NCI-H2107 (cell line): ENCODE results near the gene CSF1R.

Experiments
- DNase-seq: peaks from one replicate; lab custom pipeline; 2025; lab: John Stamatoyannopoulos, UW

Gene CSF1R

DNA sequence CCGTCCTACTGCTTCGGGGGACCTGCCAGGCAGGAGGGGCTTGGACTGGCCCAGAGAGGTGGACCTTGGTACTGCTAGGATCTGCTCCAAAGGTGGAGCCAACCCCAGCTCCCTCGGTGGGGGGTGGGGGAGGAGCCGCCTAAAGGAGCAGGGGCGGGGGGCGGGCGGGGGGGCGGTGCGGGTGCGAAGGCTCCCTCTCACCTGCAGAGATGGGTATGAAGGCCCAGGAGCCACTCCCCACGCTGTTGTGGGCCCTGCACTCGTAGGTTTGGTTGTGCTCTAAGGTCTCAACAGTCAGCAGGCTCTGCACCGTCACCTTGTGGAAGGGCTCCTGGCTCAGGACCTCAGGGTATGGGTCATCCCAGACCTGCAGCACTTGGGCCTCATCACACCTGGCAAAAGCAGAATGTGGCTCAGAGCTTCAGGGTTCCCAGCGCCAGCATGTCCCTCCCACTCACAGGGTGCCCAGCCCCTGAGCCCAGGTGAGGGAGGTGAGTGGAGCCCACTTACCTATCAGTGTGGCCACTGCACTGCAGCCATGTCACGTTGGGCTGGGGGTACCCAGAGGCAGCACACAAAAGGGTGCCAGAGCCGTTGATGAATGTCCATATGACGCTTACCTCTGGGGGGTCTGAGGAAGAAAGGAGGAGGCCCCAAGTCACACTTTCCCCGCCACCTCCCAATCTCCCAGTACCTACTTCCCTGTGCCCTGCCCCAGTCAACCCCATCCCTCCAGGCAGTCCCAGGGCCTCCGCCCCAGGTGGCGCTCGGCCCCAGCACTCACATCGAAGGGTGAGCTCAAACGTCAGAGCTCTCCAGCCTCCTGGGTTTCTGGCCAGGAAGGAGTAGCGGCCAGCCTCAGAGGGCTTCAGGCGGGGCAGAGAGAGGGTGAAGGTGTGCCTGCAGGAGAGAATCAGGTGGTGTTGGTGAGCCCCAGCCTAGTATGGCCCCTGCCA, 16.4 kb downstream of the CSF1R start:
- no peak for DNase-seq

GRCh38 chr5:150068961-150069645, 17.3 kb downstream of the CSF1R start:
- no peak for DNase-seq

- no peak for DNase-seq
Observed at GRCh38 chr5:150068472-150068871, 17.9 kb downstream of the CSF1R start.

GRCh38 chr5:150068071-150068470, 18.3 kb downstream of the CSF1R start:
- DNase-seq = no peak

DNA sequence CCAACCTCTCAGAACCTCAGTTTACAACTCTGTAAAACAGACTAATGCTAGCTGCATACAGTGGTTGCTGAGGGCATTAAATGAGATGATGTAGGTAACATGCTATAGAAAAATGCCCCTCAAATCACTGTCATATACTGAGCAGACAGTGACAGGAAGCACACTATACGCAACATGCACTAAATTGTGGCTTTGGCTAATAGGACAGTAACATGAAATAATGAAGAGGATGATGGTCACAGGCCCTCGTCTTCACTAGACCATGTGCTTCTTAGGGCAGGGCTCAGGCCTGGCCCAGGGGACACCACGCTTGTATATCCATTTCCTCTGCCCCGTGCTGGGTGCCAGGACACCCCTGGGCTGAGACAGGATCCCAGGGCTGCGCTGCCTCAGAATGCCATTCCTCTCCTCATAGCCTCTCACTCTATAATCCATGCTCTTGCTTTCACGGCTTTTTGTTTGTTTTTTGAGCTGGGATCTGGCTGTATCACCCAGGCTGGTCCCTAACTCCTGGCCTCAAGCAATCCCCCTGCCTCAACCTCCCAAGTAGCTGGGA, 18.9 kb downstream of the CSF1R start:
- no peak for DNase-seq

- DNase-seq = no peak
Observed at GRCh38 chr5:150066901-150067396, 19.4 kb downstream of the CSF1R start.

DNA sequence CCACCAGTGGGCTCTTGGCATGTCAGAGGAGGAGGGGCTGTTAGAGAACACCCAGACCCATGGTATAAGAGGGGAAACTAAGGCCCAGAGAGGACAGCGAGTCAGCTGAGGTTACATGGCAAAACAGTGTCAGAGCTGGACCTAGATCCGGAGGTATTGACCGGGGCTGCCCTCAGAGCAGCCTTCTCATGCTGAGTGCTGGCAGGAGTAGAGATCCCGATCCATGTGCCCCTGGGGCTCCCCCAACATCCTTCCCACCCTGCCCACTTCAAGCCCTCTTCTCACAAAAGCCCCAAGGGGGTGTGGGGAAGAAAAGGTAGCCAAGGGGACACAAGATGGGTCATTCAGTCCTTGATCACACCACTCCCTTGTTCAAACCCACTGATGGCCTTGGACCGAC, 19.9 kb downstream of the CSF1R start:
- no peak for DNase-seq

DNA sequence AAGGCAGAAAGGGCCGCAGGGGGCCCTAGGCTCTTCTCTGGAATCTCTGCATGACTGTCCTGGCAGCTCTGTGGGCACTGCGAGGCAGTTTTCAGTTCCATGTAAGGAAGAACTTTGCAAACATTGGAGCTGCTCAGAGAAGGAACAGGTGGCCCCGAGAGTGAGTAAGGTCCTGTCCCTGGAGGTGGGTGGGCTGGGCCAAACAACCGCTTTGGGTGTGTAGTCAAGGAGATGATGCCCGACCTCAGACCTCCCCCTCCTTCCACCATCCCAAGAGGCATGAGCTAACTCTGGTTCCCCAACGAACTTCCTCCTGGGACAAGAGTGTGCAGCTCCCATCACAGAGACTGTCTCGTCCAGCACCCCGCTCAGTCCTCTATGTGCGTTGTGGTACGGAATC, 20.5 kb downstream of the CSF1R start:
- no peak for DNase-seq

DNA sequence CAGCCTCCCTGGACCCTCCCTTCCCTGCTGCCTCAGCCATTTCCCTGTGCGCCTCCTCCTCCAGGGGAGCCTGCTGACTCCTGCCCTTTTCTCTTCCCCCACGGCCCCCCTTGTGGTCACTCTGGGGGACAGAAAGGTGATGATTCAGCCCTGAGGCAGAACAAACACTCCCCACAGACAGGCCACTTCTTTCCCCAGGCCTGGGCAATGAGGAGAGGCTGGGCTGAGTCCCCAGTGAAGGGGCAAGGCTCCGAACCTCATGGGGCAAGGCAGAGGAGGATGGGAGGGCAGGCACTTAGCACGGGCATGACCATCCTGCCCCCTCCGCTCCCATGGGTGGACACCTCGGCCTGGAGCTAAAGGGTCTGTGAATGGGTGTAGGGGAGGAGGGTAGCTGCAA, 21.0 kb downstream of the CSF1R start:
- no peak for DNase-seq

- no peak for DNase-seq
Observed at GRCh38 chr5:150064681-150065220, 21.6 kb downstream of the CSF1R start.

- DNase-seq = no peak
Observed at GRCh38 chr5:150063638-150064037, 22.7 kb downstream of the CSF1R start.

- DNase-seq = no peak
Observed at GRCh38 chr5:150062216-150062922, 24.0 kb downstream of the CSF1R start.

DNA sequence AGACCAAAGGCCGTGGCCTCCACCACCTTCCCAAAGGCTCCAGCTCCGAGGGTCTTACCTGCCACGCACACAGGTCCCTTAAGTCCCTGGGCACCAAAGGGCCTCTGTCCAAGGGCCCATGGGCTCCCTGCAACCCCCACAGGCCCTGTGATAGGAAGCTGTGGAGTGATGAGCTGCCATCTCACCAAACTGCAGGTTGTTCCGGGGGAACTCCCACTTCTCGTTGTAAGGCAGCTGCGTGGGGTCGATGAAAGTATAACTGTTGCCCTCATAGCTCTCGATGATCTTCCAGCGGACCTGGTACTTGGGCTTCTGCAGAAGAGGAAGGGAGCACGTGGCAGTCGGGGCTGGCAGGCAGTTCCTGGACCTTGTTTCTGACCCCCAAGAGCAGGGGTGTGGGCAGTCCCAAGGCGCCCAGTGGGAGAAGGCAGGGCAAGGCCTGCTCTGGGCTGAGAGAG, 24.8 kb downstream of the CSF1R start:
- DNase-seq = no peak

DNA sequence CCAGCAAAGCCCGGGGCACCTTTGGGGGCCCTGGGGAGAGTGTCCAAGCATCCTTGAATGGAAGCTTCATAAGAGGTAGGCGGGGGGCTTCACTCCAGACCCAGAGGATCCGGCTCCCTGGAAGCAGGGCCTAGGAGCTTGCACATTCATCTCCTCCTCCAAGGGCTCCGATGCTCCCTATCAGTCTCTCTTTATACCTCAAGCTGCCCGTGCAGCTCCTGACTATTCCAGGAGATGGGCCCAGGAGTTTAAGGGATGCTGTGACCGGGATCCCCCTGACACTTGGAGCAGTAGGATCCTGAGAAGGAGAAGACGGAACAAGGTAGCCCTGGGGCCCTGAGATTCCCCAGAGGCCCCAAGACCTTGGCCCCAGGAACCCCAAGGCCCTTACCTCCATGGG, 25.9 kb downstream of the CSF1R start:
- no peak for DNase-seq

DNA sequence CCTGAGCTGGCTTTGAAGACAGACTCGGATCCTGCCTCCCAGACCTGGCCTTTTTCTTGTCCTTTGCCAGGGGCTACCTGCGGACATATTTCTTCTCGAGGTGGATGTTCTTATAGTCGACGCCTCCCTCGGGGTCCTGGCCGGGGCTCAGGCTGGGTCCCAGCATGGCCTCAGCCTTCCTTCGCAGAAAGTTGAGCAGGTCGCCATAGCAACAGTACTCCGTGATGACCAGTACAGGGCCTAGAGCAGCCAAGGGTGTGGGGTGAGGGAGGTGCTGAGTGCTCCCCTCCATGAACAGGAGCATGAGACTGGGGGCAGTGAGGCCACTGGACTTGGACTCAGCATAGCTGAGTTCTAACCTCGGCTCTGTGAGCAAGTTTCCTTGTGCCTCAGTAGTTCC, 26.7 kb downstream of the CSF1R start:
- DNase-seq = no peak

DNA sequence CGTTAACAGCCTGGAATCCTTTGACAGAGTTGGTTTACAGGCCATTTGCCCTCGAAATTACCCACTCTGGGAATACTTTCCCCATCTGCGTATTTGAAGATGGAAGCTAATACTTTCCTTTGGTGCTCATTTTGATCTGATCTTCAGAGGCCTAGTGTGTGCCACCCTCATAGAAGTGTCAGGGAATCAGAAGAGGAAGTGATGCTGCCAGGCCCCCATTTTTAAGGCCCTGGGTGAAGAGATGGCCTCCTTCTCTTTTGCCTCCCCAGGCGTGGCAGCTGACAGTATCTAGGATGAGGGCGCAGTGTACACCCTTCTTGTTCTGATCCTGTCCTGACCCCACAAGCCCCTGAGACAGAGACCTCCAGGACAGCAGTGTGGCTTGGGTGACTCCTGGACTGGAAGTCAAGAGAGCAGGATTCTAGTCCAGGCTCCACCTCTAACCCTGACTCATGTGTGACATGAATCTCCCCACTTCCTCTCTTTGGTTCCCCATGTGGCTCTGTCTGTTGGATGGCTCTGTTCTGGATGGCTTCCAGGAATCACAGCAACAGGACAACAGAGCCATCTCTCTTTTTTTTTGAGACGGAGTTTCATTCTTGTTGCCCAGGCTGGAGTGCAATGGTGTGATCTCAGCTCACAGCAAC, 27.8 kb downstream of the CSF1R start:
- DNase-seq = no peak

GRCh38 chr5:150057996-150058395, 28.4 kb downstream of the CSF1R start:
- DNase-seq = no peak

- DNase-seq = no peak
Observed at GRCh38 chr5:150057511-150057910, 28.8 kb downstream of the CSF1R start.

- DNase-seq = no peak
Observed at GRCh38 chr5:150057052-150057451, 29.3 kb downstream of the CSF1R start.

- DNase-seq = no peak
Observed at GRCh38 chr5:150056075-150056443, 30.3 kb downstream of the CSF1R start.

- no peak for DNase-seq
Observed at GRCh38 chr5:150055326-150056074, 30.9 kb downstream of the CSF1R start.
